Smooth muscle cell (in vitro differentiated cells): ENCODE measurements around the gene MAPK10. TPM values are rescaled to one million over a fixed set of nuclear protein-coding genes. Genes with fewer than 3 reads are reported as not detected.

ENCODE experiments used
- DNase-seq: peaks from one replicate; lab custom pipeline; 2025; ENCODE audit not compliant: unreplicated experiment; lab: John Stamatoyannopoulos, UW
- H2AFZ ChIP-seq: fragments of 200-600 bp; sonication (generic); 2 replicates; pipeline ENCODE4 v1.6.0; 2016; ENCODE audit warnings: antibody characterized with exemption, low read depth, mild to moderate bottlenecking
- H3F3A ChIP-seq: fragments of 200-600 bp; sonication (generic); 2 replicates; pipeline ENCODE4 v1.6.0; 2017; ENCODE audit warnings: antibody characterized with exemption, low read depth
- H3K27ac ChIP-seq: fragments of 200-600 bp; sonication (generic); 2 replicates; pipeline ENCODE4 v1.5.1; 2016; ENCODE audit warnings: low read depth, mild to moderate bottlenecking
- H3K27me3 ChIP-seq: fragments of 200-600 bp; sonication (generic); 2 replicates; pipeline ENCODE4 v1.6.1; 2016; ENCODE audit warnings: low read depth, mild to moderate bottlenecking
- H3K36me3 ChIP-seq: fragments of 200-600 bp; sonication (generic); 2 replicates; pipeline ENCODE4 v1.5.1; 2016; ENCODE audit warnings: low read depth
- H3K4me1 ChIP-seq: fragments of 200-600 bp; sonication (generic); 2 replicates; pipeline ENCODE4 v1.5.1; 2016; ENCODE audit warnings: low read depth
- H3K4me2 ChIP-seq: fragments of 200-600 bp; sonication (generic); 2 replicates; pipeline ENCODE4 v1.6.0; 2016; ENCODE audit warnings: mild to moderate bottlenecking
- H3K4me3 ChIP-seq: fragments of 200-600 bp; sonication (generic); 2 replicates; pipeline ENCODE4 v1.5.1; 2016; ENCODE audit warnings: mild to moderate bottlenecking
- H3K79me2 ChIP-seq: fragments of 200-600 bp; sonication (generic); 2 replicates; pipeline ENCODE4 v1.6.0; 2016; ENCODE audit warnings: low read depth, mild to moderate bottlenecking
- H3K9ac ChIP-seq: fragments of 200-600 bp; sonication (generic); 2 replicates; pipeline ENCODE4 v1.6.0; 2016; ENCODE audit warnings: low read depth
- H3K9me3 ChIP-seq: fragments of 200-600 bp; sonication (generic); replicated peaks from 2 replicates; pipeline ENCODE4 v1.5.1; 2016; ENCODE audit warnings: low read depth
- H4K20me1 ChIP-seq: fragments of 200-600 bp; sonication (generic); 2 replicates; pipeline ENCODE4 v1.6.0; 2016; ENCODE audit warnings: low read depth
- CTCF ChIP-seq: fragments of 200-600 bp; sonication (generic); IDR thresholded peaks from 2 replicates; pipeline ENCODE4 v1.5.1; 2017; ENCODE audit warnings: borderline replicate concordance, mild to moderate bottlenecking, antibody characterized with exemption; ENCODE audit not compliant: insufficient read depth, poor library complexity, severe bottlenecking
- WGBS: methylation state at CpG from one replicate; pipeline ENCODE4 v1.1.7; 2016; ENCODE audit warnings: low lambda C conversion rate; 5-methylcytosine and 5-hydroxymethylcytosine counted together
- polyA plus RNA-seq: library from polyadenylated mRNA; unstranded; fragments of >200 nt; fragmentation: Nextera tagmentation; extraction: Ambion mirVana; gene quantifications from 2 replicates; pipeline ENCODE4 v1.2.1, GENCODE V29; 2016
- total RNA-seq: library from RNA; depleted of rRNA; stranded (reverse); fragments of >200 nt; gene quantifications from 2 replicates; pipeline ENCODE4 v1.2.3, GENCODE V29; 2014

The MAPK10 gene
- total and polyA plus RNA-seq, 2 experiments from 2014 or later: 2.4 to 13.3 TPM

- Histone ChIP-seq H3K4me1 (peaks cover 12% of the 10 kb centered on the region), H3F3A (no peaks in the 10 kb centered on the region), H3K4me2 (no peak overlapping the region), H3K36me3 (no peaks in the 10 kb centered on the region), H2AFZ (no peak overlapping the region), H3K9ac (no peak overlapping the region), H3K9me3 (no peaks in the 10 kb centered on the region), H3K79me2 (no peaks in the 10 kb centered on the region), H3K27me3 (no peaks in the 10 kb centered on the region), H4K20me1 (no peaks in the 10 kb centered on the region), H3K4me3 (no peak overlapping the region), H3K27ac (no peak overlapping the region)
- no peak for TF ChIP-seq CTCF
- DNase-seq: no peak
These were observed 95.6 kb downstream of the MAPK10 start for GRCh38 chr4:86264241-86264640.

- H3K9me3 ChIP-seq: no peaks in the 10 kb centered on the region
- TF ChIP-seq CTCF: no peak
- H3K9ac ChIP-seq: no peak overlapping the region
- no peak overlapping the region for H2AFZ ChIP-seq
- H3K27me3 ChIP-seq: no peaks in the 10 kb centered on the region
- H3F3A ChIP-seq: no peaks in the 10 kb centered on the region
- no peaks in the 10 kb centered on the region for H3K79me2 ChIP-seq
- no peaks in the 10 kb centered on the region for H3K36me3 ChIP-seq
- H3K4me2 ChIP-seq: no peak overlapping the region
- no peak overlapping the region for H3K4me3 ChIP-seq
- no peaks in the 10 kb centered on the region for H4K20me1 ChIP-seq
- 67% methylated on average over 1 of the region's 1 CpG for WGBS
- no peak for DNase-seq
- no peak overlapping the region for H3K27ac ChIP-seq
- peaks cover 12% of the 10 kb centered on the region for H3K4me1 ChIP-seq
These were observed 98.2 kb downstream of the MAPK10 start for GRCh38 chr4:86261636-86262035.

- H3K36me3 ChIP-seq: no peaks in the 10 kb centered on the region
- no peak overlapping the region for H3K4me2 ChIP-seq
- no peak for TF ChIP-seq CTCF
- 87% methylated on average over 2 of the region's 2 CpGs for WGBS
- H3K9ac ChIP-seq: no peak overlapping the region
- no peak for DNase-seq
- no peaks in the 10 kb centered on the region for H3F3A ChIP-seq
- no peaks in the 10 kb centered on the region for H3K9me3 ChIP-seq
- H3K4me1 ChIP-seq: no peaks in the 10 kb centered on the region
- no peak overlapping the region for H3K4me3 ChIP-seq
- no peak overlapping the region for H2AFZ ChIP-seq
- no peaks in the 10 kb centered on the region for H3K79me2 ChIP-seq
- H3K27me3 ChIP-seq: no peaks in the 10 kb centered on the region
- no peak overlapping the region for H3K27ac ChIP-seq
- no peaks in the 10 kb centered on the region for H4K20me1 ChIP-seq
These were observed 103.8 kb downstream of the MAPK10 start for GRCh38 chr4:86256086-86256485.

GRCh38 chr4:86250619-86251018 is 109.2 kb downstream of the MAPK10 start:
- H3K79me2 ChIP-seq: no peaks in the 10 kb centered on the region
- H4K20me1 ChIP-seq: no peaks in the 10 kb centered on the region
- no peak overlapping the region for H3K4me3 ChIP-seq
- H3K9me3 ChIP-seq: no peaks in the 10 kb centered on the region
- no peaks in the 10 kb centered on the region for H3K27me3 ChIP-seq
- 73% methylated on average over 1 of the region's 1 CpG for WGBS
- no peak overlapping the region for H2AFZ ChIP-seq
- DNase-seq: no peak
- no peak overlapping the region for H3K27ac ChIP-seq
- H3K4me2 ChIP-seq: no peak overlapping the region
- no peaks in the 10 kb centered on the region for H3K36me3 ChIP-seq
- no peak for TF ChIP-seq CTCF
- H3K4me1 ChIP-seq: no peaks in the 10 kb centered on the region
- H3K9ac ChIP-seq: no peak overlapping the region
- H3F3A ChIP-seq: no peaks in the 10 kb centered on the region
